ENCODE data around the gene TAMM41. TPM values are rescaled to one million over a fixed set of nuclear protein-coding genes. Genes with fewer than 3 reads are reported as not detected.

Gene TAMM41
- total RNA-seq, 4 donors from 2014 or later: 7.0 to 17.5 (median 9.5) TPM

- peaks cover 0 to 85% (median 4%) of the 10 kb centered on the region in 3 donors for H3K36me3 ChIP-seq
- DNase-seq: peak; percentile 3
- H3K4me3 ChIP-seq: no peak overlapping the region
- 25 to 44% methylated on average over 2 of the region's 2 CpGs for WGBS, 2 donors
- H3K27me3 ChIP-seq: no peaks in the 10 kb centered on the region
- H3K4me1 ChIP-seq: peaks cover 0 to 27% (median 0%) of the 10 kb centered on the region in 3 donors
- intact Hi-C loops (cut with DNase I): loop anchor here (10.0 kb wide), 1 partner anchor 429 kb away; no protein-coding TSS in a partner anchor
- peaks cover 0 to 8% (median 5%) of the 10 kb centered on the region in 3 donors for H3K9me3 ChIP-seq
- TF ChIP-seq POLR2A (IDR thresholded peaks at IDR 0.05): no peak
- TF ChIP-seq, protein P1, sequence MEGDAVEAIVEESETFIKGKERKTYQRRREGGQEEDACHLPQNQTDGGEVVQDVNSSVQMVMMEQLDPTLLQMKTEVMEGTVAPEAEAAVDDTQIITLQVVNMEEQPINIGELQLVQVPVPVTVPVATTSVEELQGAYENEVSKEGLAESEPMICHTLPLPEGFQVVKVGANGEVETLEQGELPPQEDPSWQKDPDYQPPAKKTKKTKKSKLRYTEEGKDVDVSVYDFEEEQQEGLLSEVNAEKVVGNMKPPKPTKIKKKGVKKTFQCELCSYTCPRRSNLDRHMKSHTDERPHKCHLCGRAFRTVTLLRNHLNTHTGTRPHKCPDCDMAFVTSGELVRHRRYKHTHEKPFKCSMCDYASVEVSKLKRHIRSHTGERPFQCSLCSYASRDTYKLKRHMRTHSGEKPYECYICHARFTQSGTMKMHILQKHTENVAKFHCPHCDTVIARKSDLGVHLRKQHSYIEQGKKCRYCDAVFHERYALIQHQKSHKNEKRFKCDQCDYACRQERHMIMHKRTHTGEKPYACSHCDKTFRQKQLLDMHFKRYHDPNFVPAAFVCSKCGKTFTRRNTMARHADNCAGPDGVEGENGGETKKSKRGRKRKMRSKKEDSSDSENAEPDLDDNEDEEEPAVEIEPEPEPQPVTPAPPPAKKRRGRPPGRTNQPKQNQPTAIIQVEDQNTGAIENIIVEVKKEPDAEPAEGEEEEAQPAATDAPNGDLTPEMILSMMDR (IDR thresholded peaks at IDR 0.05): peak in 5 of 6 experiments; percentile 68 to 84 (median 79)
- peak overlapping the region in 2 of 4 donors; percentile 55 to 59 for H3K27ac ChIP-seq
Measured at GRCh38 chr3:11803977-11804892, 42.5 kb downstream of the TAMM41 start.

GRCh38 chr3:11799791-11800190 lies 46.9 kb downstream of the TAMM41 start:
- TF ChIP-seq, protein P1 (IDR thresholded peaks at IDR 0.05): no peak
- TF ChIP-seq POLR2A (IDR thresholded peaks at IDR 0.05): no peak
- no peak for DNase-seq
- H3K27ac ChIP-seq: no peak overlapping the region
- H3K36me3 ChIP-seq: peaks cover 0 to 65% (median 4%) of the 10 kb centered on the region in 3 donors
- intact Hi-C loops (cut with DNase I): loop anchor here (10.0 kb wide), 1 partner anchor 425 kb away; no protein-coding TSS in a partner anchor
- no peaks in the 10 kb centered on the region for H3K27me3 ChIP-seq
- peaks cover 0 to 11% (median 5%) of the 10 kb centered on the region in 3 donors for H3K9me3 ChIP-seq
- peaks cover 0 to 27% (median 14%) of the 10 kb centered on the region in 3 donors for H3K4me1 ChIP-seq
- WGBS, 2 donors: 100% methylated on average over 1 of the region's 1 CpG
- H3K4me3 ChIP-seq: no peak overlapping the region

GRCh38 chr3:11794927-11795326 lies 51.8 kb downstream of the TAMM41 start:
- H3K9me3 ChIP-seq: peaks cover 0 to 11% (median 5%) of the 10 kb centered on the region in 3 donors
- peaks cover 0 to 40% (median 21%) of the 10 kb centered on the region in 3 donors for H3K4me1 ChIP-seq
- DNase-seq: no peak
- intact Hi-C loops (cut with DNase I): no loop called here
- peaks cover 0 to 60% (median 0%) of the 10 kb centered on the region in 3 donors for H3K36me3 ChIP-seq
- no peak overlapping the region for H3K4me3 ChIP-seq
- peak overlapping the region; percentile 64 to 81 (median 76) for H3K27ac ChIP-seq
- 55 to 64% methylated on average over 2 of the region's 2 CpGs for WGBS, 2 donors
- no peaks in the 10 kb centered on the region for H3K27me3 ChIP-seq
- TF ChIP-seq, protein P1 (IDR thresholded peaks at IDR 0.05): no peak
- TF ChIP-seq POLR2A (IDR thresholded peaks at IDR 0.05): no peak

- H3K27me3 ChIP-seq: no peaks in the 10 kb centered on the region
- H3K4me3 ChIP-seq: no peak overlapping the region
- no peak for DNase-seq
- no peaks in the 10 kb centered on the region for H3K9me3 ChIP-seq
- H3K36me3 ChIP-seq: peaks cover 0 to 64% (median 10%) of the 10 kb centered on the region in 3 donors
- peaks cover 0 to 40% (median 21%) of the 10 kb centered on the region in 3 donors for H3K4me1 ChIP-seq
- TF ChIP-seq, protein P1 (IDR thresholded peaks at IDR 0.05): no peak
- no peak for TF ChIP-seq POLR2A (IDR thresholded peaks at IDR 0.05)
- H3K27ac ChIP-seq: peak overlapping the region; percentile 57 to 75 (median 68)
- 69 to 72% methylated on average over 5 to 6 of the region's 6 CpGs for WGBS, 2 donors
- intact Hi-C loops (cut with DNase I): no loop called here
Measured at GRCh38 chr3:11791339-11792200, 55.1 kb downstream of the TAMM41 start.

Measured in esophagus squamous epithelium (tissue), 5 donors.